Psoas muscle (tissue), 8 donors: ENCODE data around the gene CTNS. TPM values are rescaled to one million over a fixed set of nuclear protein-coding genes. Genes with fewer than 3 reads are reported as not detected.
A peak's percentile ranks its signal among the peaks of the same experiment; 100 is the strongest.

ENCODE experiments used
- ATAC-seq, 4 donors: fragments of 200-7000 bp; cut with Tn5 transposase; one replicate each; pipeline ENCODE4 v1.9.1; 2020; ENCODE audit warnings: moderate library complexity in 3 of 4, mild to moderate bottlenecking in 2 of 4
- DNase-seq, 2 donors: peaks; one replicate each; pipeline ENCODE4 v3.0.0-alpha.2; 2020
- H3K27ac ChIP-seq: fragments of 200-600 bp; one replicate; pipeline ENCODE4 v1.8.0; 2022
- H3K27me3 ChIP-seq, 3 donors: fragments of 200-600 bp in 1 of 3; one replicate each; pipeline versions ENCODE4 v1.6.1 to v1.8.0; 2013 to 2022; ENCODE audit warnings: low read length in 2 of 3, mild to moderate bottlenecking in 2 of 3, moderate library complexity in 1 of 3; ENCODE audit not compliant: insufficient read depth in 3 of 3
- H3K36me3 ChIP-seq, 2 donors: fragments of 200-600 bp in 1 of 2; one replicate each; pipeline versions ENCODE4 v1.6.1 to v1.8.0; 2013 to 2022; ENCODE audit warnings: low read depth in 1 of 2, mild to moderate bottlenecking in 1 of 2, moderate library complexity in 1 of 2; ENCODE audit not compliant: insufficient read depth in 1 of 2
- H3K4me1 ChIP-seq: fragments of 200-600 bp; one replicate; pipeline ENCODE4 v1.8.0; 2022
- H3K4me3 ChIP-seq: fragments of 200-600 bp; one replicate; pipeline ENCODE4 v1.8.0; 2022; ENCODE audit warnings: mild to moderate bottlenecking
- H3K9me3 ChIP-seq: fragments of 200-600 bp; one replicate; pipeline ENCODE4 v1.8.0; 2022
- CTCF ChIP-seq: fragments of 200-600 bp; IDR thresholded peaks from one replicate; pipeline ENCODE4 v1.8.0; 2022; ENCODE audit warnings: antibody characterized with exemption
- WGBS, 3 donors: extraction: QIAGEN DNeasy Blood & Tissue Kit; methylation state at CpG; one replicate each; pipeline versions ENCODE4 v1.1.6 to v1.1.7; 2013; 5-methylcytosine and 5-hydroxymethylcytosine counted together
- intact Hi-C, 2 donors: fragments of 100-400 bp; cut with DNase I; formaldehyde crosslinking; loops; one replicate each; pipeline versions ENCODE4 v1.11.0 to v1.14.2; 2022
- polyA plus RNA-seq, 3 donors: library from polyadenylated mRNA; stranded (reverse); fragments of 200-250 nt; gene quantifications; one replicate each; pipeline ENCODE4 v1.2.3, GENCODE V29; 2013
- total RNA-seq, 4 donors: library from RNA; stranded (reverse); fragmentation: NEBNext Ultra II Directional in 2 of 4; extraction: Animal tissue kit (Norgen Biotek cat#: 25700) in 2 of 4; gene quantifications; one replicate each; pipeline versions ENCODE4 v1.2.1 to v1.2.4, GENCODE V29; 2021 to 2023
- donor health status: healthy with polysubstance abuse.
- donor health status: DM: no; HTN: no; CAD: no; lungs with moderate emphysema.
- donor health status: Bipolar disorder and iron deficiency.
- donor health status: healthy.
- donor health status: DM: yes; HTN: yes; CAD: no.
- donor health status: DM: no; HTN: no; CAD: no.
- donor health status: DM: no; HTN: no; CAD: no.
- donor health status: DM: yes; HTN: yes; CAD: no.

Gene CTNS
- total and polyA plus RNA-seq, 7 donors, result 7.3 to 32.7 (median 10.1) TPM

GRCh38 chr17:3603119-3603869 is 33.3 kb upstream of the CTNS start:
- ATAC-seq, result no peak
- DNase-seq, result no peak
- WGBS, 3 donors, result 88 to 90% (median 90%) methylated on average over 17 of the region's 17 CpGs
- Histone ChIP-seq H3K27ac (no peak overlapping the region), H3K4me3 (no peak overlapping the region), H3K27me3 (no peaks in the 10 kb centered on the region), H3K9me3 (no peaks in the 10 kb centered on the region), H3K4me1 (no peaks in the 10 kb centered on the region), H3K36me3 (peaks cover 0 to 30% of the 10 kb centered on the region in 2 donors)
- intact Hi-C loops, result no loop called here
- no peak for TF ChIP-seq CTCF

GRCh38 chr17:3603870-3604259 is 32.7 kb upstream of the CTNS start:
- WGBS, 3 donors, result 63 to 80% (median 68%) methylated on average over 4 of the region's 4 CpGs
- H3K27me3 ChIP-seq, result no peaks in the 10 kb centered on the region
- no peaks in the 10 kb centered on the region for H3K4me1 ChIP-seq
- no peaks in the 10 kb centered on the region for H3K9me3 ChIP-seq
- DNase-seq, result no peak
- H3K27ac ChIP-seq, result no peak overlapping the region
- H3K36me3 ChIP-seq, result peaks cover 0 to 36% of the 10 kb centered on the region in 2 donors
- no peak for ATAC-seq
- intact Hi-C loops, result no loop called here
- no peak for TF ChIP-seq CTCF
- no peak overlapping the region for H3K4me3 ChIP-seq

- no peak for DNase-seq
- TF ChIP-seq CTCF, result no peak
- Histone ChIP-seq H3K9me3 (no peaks in the 10 kb centered on the region), H3K4me1 (no peaks in the 10 kb centered on the region), H3K4me3 (no peak overlapping the region), H3K27ac (no peak overlapping the region), H3K36me3 (peaks cover 0 to 92% of the 10 kb centered on the region in 2 donors), H3K27me3 (no peaks in the 10 kb centered on the region)
- ATAC-seq, result no peak
- intact Hi-C loops, result no loop called here
- 80 to 97% (median 91%) methylated on average over 10 of the region's 10 CpGs for WGBS, 3 donors
Observed at GRCh38 chr17:3609689-3610088, 26.9 kb upstream of the CTNS start.

GRCh38 chr17:3610523-3610922 is 26.0 kb upstream of the CTNS start:
- Histone ChIP-seq H3K4me1 (no peaks in the 10 kb centered on the region), H3K27me3 (no peaks in the 10 kb centered on the region), H3K27ac (no peak overlapping the region), H3K36me3 (peaks cover 0 to 94% of the 10 kb centered on the region in 2 donors), H3K4me3 (no peak overlapping the region), H3K9me3 (no peaks in the 10 kb centered on the region)
- WGBS, 3 donors, result 52 to 70% (median 61%) methylated on average over 14 of the region's 14 CpGs
- DNase-seq (no peak), ATAC-seq (peak; percentile 12 to 48 (median 45))
- no peak for TF ChIP-seq CTCF
- intact Hi-C loops, result no loop called here

GRCh38 chr17:3613124-3613523 is 23.4 kb upstream of the CTNS start:
- H3K4me1 ChIP-seq, result no peaks in the 10 kb centered on the region
- peaks cover 0 to 98% of the 10 kb centered on the region in 2 donors for H3K36me3 ChIP-seq
- no peak for ATAC-seq
- intact Hi-C loops, result no loop called here
- H3K27ac ChIP-seq, result no peak overlapping the region
- no peaks in the 10 kb centered on the region for H3K27me3 ChIP-seq
- H3K4me3 ChIP-seq, result no peak overlapping the region
- no peak for TF ChIP-seq CTCF
- no peaks in the 10 kb centered on the region for H3K9me3 ChIP-seq
- 89 to 94% (median 94%) methylated on average over 6 of the region's 6 CpGs for WGBS, 3 donors
- DNase-seq, result no peak
